ENCODE results near the gene GALK1.
"Not testable (repeated sequence)": the region's sequence is repeated elsewhere in the genome, so short reads cannot be mapped to it uniquely, and the experiment has no call there.

Gene GALK1

GRCh38 chr17:75763613-75764416 lies 1.2 kb downstream of the GALK1 start:
- no peak for DNase-seq

DNA sequence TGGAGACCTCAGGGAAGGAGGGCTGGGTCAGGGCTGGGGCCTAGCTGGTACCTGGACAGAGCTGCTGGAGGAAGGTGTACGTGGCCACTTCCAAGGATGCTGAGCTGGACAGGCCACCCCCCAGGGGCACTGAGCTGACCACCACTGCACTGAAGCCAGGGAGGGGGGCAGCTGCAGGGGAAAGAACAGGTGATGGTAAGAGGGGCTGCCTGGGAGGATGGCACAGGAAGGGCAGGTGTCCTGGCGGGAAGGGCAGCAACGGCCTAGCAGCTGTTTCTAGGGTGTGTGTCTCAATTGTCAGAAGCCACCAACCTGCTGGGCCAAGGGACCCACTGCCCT lies 1.8 kb downstream of the GALK1 start:
- no peak for DNase-seq

DNA sequence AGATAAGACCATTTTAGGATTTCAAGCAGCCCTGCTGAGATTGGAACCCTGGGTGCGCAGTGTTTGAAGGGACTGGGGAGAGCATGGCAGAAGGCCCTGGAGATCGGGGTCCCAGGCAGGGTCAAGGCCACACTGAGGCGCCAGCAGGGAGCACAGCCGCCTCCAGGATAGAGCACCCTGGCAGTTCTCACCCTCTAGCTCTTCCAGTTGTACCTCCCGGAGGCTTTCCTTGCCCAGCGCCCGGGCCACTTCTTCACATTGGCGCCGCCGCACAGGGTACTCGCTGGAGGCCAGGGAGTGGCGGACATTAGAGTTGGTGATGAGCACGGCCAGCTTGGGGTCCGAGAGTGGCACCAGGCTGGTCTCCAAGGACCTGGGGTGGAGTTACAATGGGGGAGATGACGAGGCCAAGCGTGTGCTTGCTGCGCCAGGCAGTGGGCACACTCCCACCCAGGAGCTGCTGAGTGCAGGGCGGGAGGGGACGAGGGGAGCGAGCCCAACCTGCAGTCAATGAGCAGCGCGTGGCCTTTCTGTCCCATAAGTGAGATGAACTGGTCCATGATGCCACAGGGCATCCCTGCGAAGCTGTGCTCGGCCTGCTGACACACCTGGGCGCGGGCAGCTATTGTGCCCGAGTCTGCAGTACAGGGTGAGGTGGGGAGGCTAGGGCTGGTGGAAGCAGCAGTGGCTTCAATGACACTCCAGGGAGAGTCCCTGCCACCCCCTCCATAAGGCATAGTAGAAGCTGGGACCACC lies 2.3 kb downstream of the GALK1 start:
- DNase-seq: no peak

GRCh38 chr17:75759978-75760640 lies 4.9 kb downstream of the GALK1 start:
- DNase-seq: not testable (repeated sequence)

DNA sequence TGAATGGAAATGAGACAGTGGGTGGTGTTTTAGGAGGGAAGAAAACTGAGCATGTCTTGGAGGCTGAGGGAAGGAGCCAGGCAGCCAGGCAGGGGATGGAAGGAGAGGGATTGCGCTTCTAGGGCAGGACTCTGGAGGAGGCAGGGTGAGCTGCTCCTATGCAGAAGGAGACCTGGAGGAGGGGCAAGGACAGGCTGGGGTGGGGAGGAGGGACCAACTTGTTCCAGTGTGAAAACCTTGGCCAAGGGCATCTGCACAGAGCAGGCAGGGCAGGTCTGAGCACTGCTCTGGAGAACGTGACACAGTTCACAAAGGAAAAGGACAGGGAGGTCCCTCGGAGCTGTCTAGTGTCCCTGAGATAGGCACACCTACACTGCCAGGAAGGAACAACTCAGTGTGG lies 5.5 kb downstream of the GALK1 start:
- no peak for DNase-seq

- DNase-seq: no peak
Observed at GRCh38 chr17:75758131-75758905, 6.7 kb downstream of the GALK1 start.

DNA sequence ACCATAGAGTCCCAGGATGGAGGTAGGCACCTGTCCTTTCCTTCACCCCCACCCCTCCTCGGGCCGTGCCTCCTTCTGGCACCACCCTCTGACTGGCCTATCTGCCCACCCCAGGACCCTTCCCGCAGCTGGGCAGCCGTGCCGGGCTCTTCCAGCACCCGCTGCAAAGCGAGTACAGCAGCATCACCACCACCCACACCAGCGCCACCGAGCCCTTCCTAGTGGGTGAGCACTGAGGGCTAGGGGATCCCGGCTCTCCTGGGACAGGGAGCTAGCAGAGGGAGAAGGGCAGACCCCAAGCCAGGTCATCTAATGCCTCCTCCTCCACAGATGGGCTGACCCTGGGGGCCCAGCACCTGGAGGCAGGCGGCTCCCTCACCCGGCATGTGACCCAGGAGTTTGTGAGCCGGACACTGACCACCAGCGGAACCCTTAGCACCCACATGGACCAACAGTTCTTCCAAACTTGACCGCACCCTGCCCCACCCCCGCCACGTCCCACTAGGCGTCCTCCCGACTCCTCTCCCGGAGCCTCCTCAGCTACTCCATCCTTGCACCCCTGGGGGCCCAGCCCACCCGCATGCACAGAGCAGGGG lies 7.8 kb downstream of the GALK1 start:
- no peak for DNase-seq

DNA sequence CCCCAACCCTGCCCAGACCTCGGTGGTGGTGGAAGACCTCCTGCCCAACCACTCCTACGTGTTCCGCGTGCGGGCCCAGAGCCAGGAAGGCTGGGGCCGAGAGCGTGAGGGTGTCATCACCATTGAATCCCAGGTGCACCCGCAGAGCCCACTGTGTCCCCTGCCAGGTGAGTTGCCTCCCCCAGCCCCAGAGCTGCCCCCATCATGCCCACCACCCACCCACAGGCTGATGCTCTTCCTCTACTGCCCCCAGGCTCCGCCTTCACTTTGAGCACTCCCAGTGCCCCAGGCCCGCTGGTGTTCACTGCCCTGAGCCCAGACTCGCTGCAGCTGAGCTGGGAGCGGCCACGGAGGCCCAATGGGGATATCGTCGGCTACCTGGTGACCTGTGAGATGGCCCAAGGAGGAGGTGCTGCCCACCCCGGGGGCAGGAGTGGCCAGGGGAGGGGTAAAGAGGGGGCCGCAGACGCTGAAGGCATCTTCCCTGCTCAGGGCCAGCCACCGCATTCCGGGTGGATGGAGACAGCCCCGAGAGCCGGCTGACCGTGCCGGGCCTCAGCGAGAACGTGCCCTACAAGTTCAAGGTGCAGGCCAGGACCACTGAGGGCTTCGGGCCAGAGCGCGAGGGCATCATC lies 8.4 kb downstream of the GALK1 start:
- no peak for DNase-seq

DNA sequence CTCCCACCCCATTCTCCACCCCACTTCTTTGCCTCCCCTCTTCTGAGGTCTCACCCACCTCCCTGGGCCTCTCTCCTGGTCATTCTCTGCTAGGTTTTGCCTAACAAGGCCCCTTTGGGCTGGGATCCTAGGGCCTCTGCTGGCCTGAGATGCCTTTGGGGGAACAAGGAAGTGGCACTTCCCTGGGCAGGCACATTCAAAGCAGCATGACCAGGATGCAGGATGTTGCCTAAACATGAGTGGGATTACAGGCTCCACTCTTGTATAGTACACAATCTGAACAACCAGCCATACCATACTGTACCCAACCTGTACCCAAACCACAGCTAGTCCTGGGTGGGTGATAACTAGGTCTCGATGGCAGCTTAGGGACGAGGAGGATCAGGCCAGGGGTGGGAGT lies 9.0 kb downstream of the GALK1 start:
- no peak for DNase-seq

- DNase-seq: no peak
Observed at GRCh38 chr17:75755205-75755901, 9.6 kb downstream of the GALK1 start.

DNA sequence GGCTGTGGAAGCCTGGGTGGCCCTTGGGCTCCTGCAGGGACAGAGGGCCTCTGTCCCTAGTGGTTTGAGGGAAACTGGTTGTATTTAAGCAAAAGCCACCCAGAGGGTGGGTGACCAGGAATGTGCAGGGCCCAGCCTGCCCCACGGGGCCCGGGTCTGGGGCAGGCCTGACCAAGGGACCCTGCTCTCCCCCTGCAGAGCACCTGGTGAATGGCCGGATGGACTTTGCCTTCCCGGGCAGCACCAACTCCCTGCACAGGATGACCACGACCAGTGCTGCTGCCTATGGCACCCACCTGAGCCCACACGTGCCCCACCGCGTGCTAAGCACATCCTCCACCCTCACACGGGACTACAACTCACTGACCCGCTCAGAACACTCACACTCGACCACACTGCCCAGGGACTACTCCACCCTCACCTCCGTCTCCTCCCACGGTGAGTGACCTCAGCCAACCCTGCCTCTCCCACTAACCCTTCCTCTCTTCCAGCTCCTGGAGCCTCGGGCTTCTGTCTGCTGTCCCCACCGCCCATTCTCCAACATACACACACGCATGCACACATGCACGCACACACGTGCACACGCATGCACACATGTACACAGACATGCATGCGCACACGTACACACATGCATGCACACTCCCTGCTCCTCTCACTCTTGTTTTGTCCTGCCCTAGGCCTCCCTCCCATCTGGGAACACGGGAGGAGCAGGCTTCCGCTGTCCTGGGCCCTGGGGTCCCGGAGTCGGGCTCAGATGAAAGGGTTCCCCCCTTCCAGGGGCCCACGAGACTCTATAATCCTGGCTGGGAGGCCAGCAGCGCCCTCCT lies 10.4 kb downstream of the GALK1 start:
- DNase-seq: no peak

GRCh38 chr17:75753514-75754377 lies 11.2 kb downstream of the GALK1 start:
- DNase-seq: peak; percentile 59 to 70

GRCh38 chr17:75752802-75753513 lies 12.0 kb downstream of the GALK1 start:
- DNase-seq: no peak

- no peak for DNase-seq
Observed at GRCh38 chr17:75752405-75752709, 12.6 kb downstream of the GALK1 start.

GRCh38 chr17:75751676-75752404 lies 13.2 kb downstream of the GALK1 start:
- DNase-seq: no peak

DNA sequence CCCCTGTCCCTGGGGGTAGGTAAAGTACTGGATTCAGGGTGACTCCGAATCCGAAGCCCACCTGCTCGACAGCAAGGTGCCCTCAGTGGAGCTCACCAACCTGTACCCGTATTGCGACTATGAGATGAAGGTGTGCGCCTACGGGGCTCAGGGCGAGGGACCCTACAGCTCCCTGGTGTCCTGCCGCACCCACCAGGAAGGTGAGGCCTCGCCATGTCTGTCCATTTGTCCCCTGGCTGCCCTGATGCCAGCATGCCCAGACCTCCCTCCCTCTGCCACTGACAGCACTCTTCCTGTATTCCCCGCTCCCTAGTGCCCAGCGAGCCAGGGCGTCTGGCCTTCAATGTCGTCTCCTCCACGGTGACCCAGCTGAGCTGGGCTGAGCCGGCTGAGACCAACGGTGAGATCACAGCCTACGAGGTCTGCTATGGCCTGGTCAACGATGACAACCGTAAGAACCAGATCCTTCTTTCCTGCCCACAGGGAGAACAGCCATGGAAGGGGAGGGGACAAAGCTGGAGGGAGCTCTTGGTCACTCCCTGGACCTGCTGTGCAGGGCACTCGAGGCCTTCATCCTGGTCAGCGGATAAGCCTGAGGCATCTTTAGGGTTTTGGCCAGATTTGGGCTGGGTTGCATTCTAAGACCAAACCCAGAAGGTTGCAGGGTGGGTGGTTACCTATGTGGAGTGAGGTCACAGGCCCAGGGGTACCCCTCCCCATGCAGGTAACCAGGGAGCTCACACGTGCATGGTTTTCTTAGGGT lies 14.2 kb downstream of the GALK1 start:
- no peak for DNase-seq

GRCh38 chr17:75749545-75750389 lies 15.2 kb downstream of the GALK1 start:
- DNase-seq: peak; percentile 95
